Nephron (organoid): ENCODE results near the gene WDR5B.

ENCODE experiments used
- H3K27ac Mint-ChIP-seq, 3 experiments: 2 replicates each; pipeline ENCODE4 v1.8.0; 2020; ENCODE audit warnings: mixed read lengths in 3 of 3, mild to moderate bottlenecking in 2 of 3, moderate library complexity in 1 of 3
- H3K27me3 Mint-ChIP-seq: 2 replicates; pipeline ENCODE4 v1.8.0; 2021; ENCODE audit warnings: low read depth, mild to moderate bottlenecking, moderate library complexity, mixed read lengths
- H3K36me3 Mint-ChIP-seq: 2 replicates; pipeline ENCODE4 v1.8.0; 2020; ENCODE audit warnings: low read depth, mixed read lengths
- H3K4me1 Mint-ChIP-seq: 2 replicates; pipeline ENCODE4 v1.8.0; 2020; ENCODE audit warnings: mixed read lengths
- H3K4me3 Mint-ChIP-seq, 3 experiments: 2 replicates each; pipeline ENCODE4 v1.8.0; 2020; ENCODE audit warnings: mild to moderate bottlenecking in 3 of 3, mixed read lengths in 3 of 3, moderate library complexity in 2 of 3
- H3K9me3 Mint-ChIP-seq: 2 replicates; pipeline ENCODE4 v1.8.0; 2020; ENCODE audit warnings: mixed read lengths
- CTCF ChIP-seq, 3 experiments: fragments of 200-600 bp; sonication (generic); IDR thresholded peaks; one replicate each; pipeline ENCODE4 v1.5.0; 2021; ENCODE audit warnings: antibody characterized with exemption in 3 of 3; ENCODE audit not compliant: unreplicated experiment in 3 of 3

The WDR5B gene

GRCh38 chr3:122430371-122430770, 14.5 kb upstream of the WDR5B start:
- no peak overlapping the region for H3K27ac Mint-ChIP-seq
- H3K4me1 Mint-ChIP-seq, result no peaks in the 10 kb centered on the region
- no peak overlapping the region for H3K4me3 Mint-ChIP-seq

GRCh38 chr3:122427857-122428471, 12.1 kb upstream of the WDR5B start:
- no peak overlapping the region for H3K4me3 Mint-ChIP-seq
- peaks cover 70% of the 10 kb centered on the region for H3K36me3 Mint-ChIP-seq
- no peaks in the 10 kb centered on the region for H3K27me3 Mint-ChIP-seq
- H3K4me1 Mint-ChIP-seq, result no peaks in the 10 kb centered on the region
- no peak overlapping the region for H3K27ac Mint-ChIP-seq
- TF ChIP-seq CTCF (IDR thresholded peaks at IDR 0.05; ENCODE audit: unreplicated experiment in 3 of 3), result no peak
- H3K9me3 Mint-ChIP-seq, result no peaks in the 10 kb centered on the region

More at GRCh38 chr3:122430371-122430770, 14.5 kb upstream of the WDR5B start:
- peaks cover 83% of the 10 kb centered on the region for H3K36me3 Mint-ChIP-seq
- H3K27me3 Mint-ChIP-seq, result no peaks in the 10 kb centered on the region
- no peaks in the 10 kb centered on the region for H3K9me3 Mint-ChIP-seq
- TF ChIP-seq CTCF (IDR thresholded peaks at IDR 0.05; ENCODE audit: unreplicated experiment in 3 of 3), result no peak

- Mint-ChIP-seq H3K36me3 (peaks cover 32% of the 10 kb centered on the region), H3K9me3 (no peaks in the 10 kb centered on the region), H3K4me1 (peaks cover 7% of the 10 kb centered on the region), H3K4me3 (no peak overlapping the region), H3K27me3 (no peaks in the 10 kb centered on the region), H3K27ac (no peak overlapping the region)
- no peak for TF ChIP-seq CTCF (IDR thresholded peaks at IDR 0.05; ENCODE audit: unreplicated experiment in 3 of 3)
Measured at GRCh38 chr3:122421836-122422235, 6.0 kb upstream of the WDR5B start.

GRCh38 chr3:122421101-122421500, 5.2 kb upstream of the WDR5B start:
- TF ChIP-seq CTCF (IDR thresholded peaks at IDR 0.05; ENCODE audit: unreplicated experiment in 3 of 3), result no peak
- Mint-ChIP-seq H3K27ac (no peak overlapping the region), H3K4me3 (no peak overlapping the region), H3K9me3 (no peaks in the 10 kb centered on the region), H3K36me3 (peaks cover 25% of the 10 kb centered on the region), H3K4me1 (peaks cover 14% of the 10 kb centered on the region), H3K27me3 (no peaks in the 10 kb centered on the region)

- H3K27me3 Mint-ChIP-seq, result no peaks in the 10 kb centered on the region
- no peak for TF ChIP-seq CTCF (IDR thresholded peaks at IDR 0.05; ENCODE audit: unreplicated experiment in 3 of 3)
Measured at GRCh38 chr3:122416966-122417365, 1.1 kb upstream of the WDR5B start.

GRCh38 chr3:122415104-122415744, 638 bp downstream of the WDR5B start:
- TF ChIP-seq CTCF (IDR thresholded peaks at IDR 0.05; ENCODE audit: unreplicated experiment in 3 of 3), result no peak
- Mint-ChIP-seq H3K36me3 (peaks cover 15% of the 10 kb centered on the region), H3K27me3 (no peaks in the 10 kb centered on the region)

More at GRCh38 chr3:122416966-122417365, 1.1 kb upstream of the WDR5B start:
- H3K27ac Mint-ChIP-seq, result peak overlapping the region; percentile 99 to 100 (median 99)
- peak overlapping the region; percentile 96 to 100 (median 98) for H3K4me3 Mint-ChIP-seq
- no peaks in the 10 kb centered on the region for H3K9me3 Mint-ChIP-seq
- H3K36me3 Mint-ChIP-seq, result peaks cover 15% of the 10 kb centered on the region
- H3K4me1 Mint-ChIP-seq, result peaks cover 46% of the 10 kb centered on the region

More at GRCh38 chr3:122415104-122415744, 638 bp downstream of the WDR5B start:
- Mint-ChIP-seq H3K4me3 (peak overlapping the region; percentile 96 to 100 (median 98)), H3K4me1 (peaks cover 46% of the 10 kb centered on the region), H3K27ac (peak overlapping the region; percentile 99 to 100 (median 99)), H3K9me3 (no peaks in the 10 kb centered on the region)
